Forelimb muscle (tissue), 1 donor: ENCODE measurements around the gene OR13J1. TPM values are rescaled to one million over a fixed set of nuclear protein-coding genes. Genes with fewer than 3 reads are reported as not detected.

Experiments used
- DNase-seq: peaks from one replicate; pipeline ENCODE4 v3.0.0-alpha.2; 2013; ENCODE audit warnings: low read depth
- polyA plus RNA-seq: library from polyadenylated mRNA; unstranded; fragments of 120-200 nt; gene quantifications from one replicate; pipeline ENCODE4 v1.2.1, GENCODE V29; 2013; ENCODE audit not compliant: insufficient read length

The OR13J1 gene
- polyA plus RNA-seq, 1 donor = 0.10 TPM

GRCh38 chr9:35834260-35835215 is 35.7 kb downstream of the OR13J1 start:
- no peak for DNase-seq

GRCh38 chr9:35832814-35833213 is 37.4 kb downstream of the OR13J1 start:
- no peak for DNase-seq

GRCh38 chr9:35831040-35831439 is 39.2 kb downstream of the OR13J1 start:
- DNase-seq = no peak

GRCh38 chr9:35829764-35830096 is 40.5 kb downstream of the OR13J1 start:
- no peak for DNase-seq

- DNase-seq = peak; percentile 81
Measured at GRCh38 chr9:35829084-35829763, 41.0 kb downstream of the OR13J1 start, which contains the start of gene TMEM8B. TMEM8B (plus strand) TSS chr9:35829228; CDS start chr9:35829448, 220 bp downstream.

- DNase-seq = no peak
Measured at GRCh38 chr9:35828716-35829083, 41.5 kb downstream of the OR13J1 start, which contains the start of gene FAM221B. FAM221B (minus strand) TSS chr9:35828732; CDS start chr9:35826161, 2,571 bp downstream.

GRCh38 chr9:35827486-35827885 is 42.7 kb downstream of the OR13J1 start:
- DNase-seq = no peak

GRCh38 chr9:35826071-35826701 is 44.0 kb downstream of the OR13J1 start:
- DNase-seq = no peak

- DNase-seq = no peak
Measured at GRCh38 chr9:35822926-35823325, 47.3 kb downstream of the OR13J1 start.

GRCh38 chr9:35820076-35820475 is 50.1 kb downstream of the OR13J1 start:
- DNase-seq = no peak

Other genes with a start within 250 kb of the OR13J1 start
- not detected for gene SIT1, start 219.5 kb downstream of the OR13J1 start, polyA plus RNA-seq
- gene RMRP, start 212.4 kb downstream of the OR13J1 start, polyA plus RNA-seq = not detected
- gene CCDC107, start 212.1 kb downstream of the OR13J1 start, polyA plus RNA-seq = 22.1 TPM
- gene ARHGEF39, start 205.2 kb downstream of the OR13J1 start, polyA plus RNA-seq = 5.6 TPM
- 0.87 TPM for gene CA9, start 196.5 kb downstream of the OR13J1 start, polyA plus RNA-seq
- gene TPM2, start 180.5 kb downstream of the OR13J1 start, polyA plus RNA-seq = 8,819 TPM
- gene TLN1, start 138.2 kb downstream of the OR13J1 start, polyA plus RNA-seq = 87.7 TPM
- 23.5 TPM for gene CREB3, start 137.7 kb downstream of the OR13J1 start, polyA plus RNA-seq
- gene GBA2, start 121.2 kb downstream of the OR13J1 start, polyA plus RNA-seq = 70.2 TPM
- 17.9 TPM for gene RGP1, start 121.1 kb downstream of the OR13J1 start, polyA plus RNA-seq
- gene MSMP, start 116.1 kb downstream of the OR13J1 start, polyA plus RNA-seq = 0.77 TPM
- 22.4 TPM for gene NPR2, start 78.8 kb downstream of the OR13J1 start, polyA plus RNA-seq
- 2.3 TPM for gene SPAG8, start 58.1 kb downstream of the OR13J1 start, polyA plus RNA-seq
- gene HINT2, start 55.4 kb downstream of the OR13J1 start, polyA plus RNA-seq = 30.7 TPM
- 0.18 TPM for gene FAM221B, start 41.7 kb downstream of the OR13J1 start, polyA plus RNA-seq
- gene TMEM8B, start 41.2 kb downstream of the OR13J1 start, polyA plus RNA-seq = 20.3 TPM
- gene HRCT1, start 35.8 kb upstream of the OR13J1 start, polyA plus RNA-seq = 2.1 TPM
- gene SPAAR, start 39.1 kb upstream of the OR13J1 start, polyA plus RNA-seq = 2.2 TPM
- 0.23 TPM for gene OR2S2, start 87.8 kb upstream of the OR13J1 start, polyA plus RNA-seq
- 20.7 TPM for gene RECK, start 166.5 kb upstream of the OR13J1 start, polyA plus RNA-seq